ENCODE measurements around the gene SLC36A1. TPM values are rescaled to one million over a fixed set of nuclear protein-coding genes. Genes with fewer than 3 reads are reported as not detected.
"Not testable (repeated sequence)": the region's sequence is repeated elsewhere in the genome, so short reads cannot be mapped to it uniquely, and the experiment has no call there.

SLC36A1 gene
- total RNA-seq, 1 experiment from 2014 or later, result 14.8 TPM

GRCh38 chr5:151483647-151484046, 36.2 kb downstream of the SLC36A1 start:
- no peak for DNase-seq (ENCODE audit: low spot score)

GRCh38 chr5:151487544-151487943, 40.1 kb downstream of the SLC36A1 start:
- no peak for DNase-seq (ENCODE audit: low spot score)

GRCh38 chr5:151490627-151491026, 43.2 kb downstream of the SLC36A1 start:
- DNase-seq (ENCODE audit: low spot score), result no peak

GRCh38 chr5:151491062-151491461, 43.7 kb downstream of the SLC36A1 start:
- DNase-seq (ENCODE audit: low spot score), result no peak

- DNase-seq (ENCODE audit: low spot score), result peak; percentile 61
Measured at GRCh38 chr5:151492729-151493128, 45.3 kb downstream of the SLC36A1 start.

- no peak for DNase-seq (ENCODE audit: low spot score)
Measured at GRCh38 chr5:151493665-151494064, 46.3 kb downstream of the SLC36A1 start.

- DNase-seq (ENCODE audit: low spot score), result no peak
Measured at GRCh38 chr5:151495320-151495719, 47.9 kb downstream of the SLC36A1 start.

GRCh38 chr5:151496041-151496484, 48.7 kb downstream of the SLC36A1 start:
- no peak for DNase-seq (ENCODE audit: low spot score)

GRCh38 chr5:151497391-151498002, 50.1 kb downstream of the SLC36A1 start:
- no peak for DNase-seq (ENCODE audit: low spot score)

- no peak for DNase-seq (ENCODE audit: low spot score)
Measured at GRCh38 chr5:151498395-151499155, 51.2 kb downstream of the SLC36A1 start.

- DNase-seq (ENCODE audit: low spot score), result no peak
Measured at GRCh38 chr5:151499501-151500035, 52.2 kb downstream of the SLC36A1 start.

GRCh38 chr5:151504006-151504405, 56.6 kb downstream of the SLC36A1 start:
- no peak for DNase-seq (ENCODE audit: low spot score)

GRCh38 chr5:151508308-151508707, 60.9 kb downstream of the SLC36A1 start:
- not testable (repeated sequence) for DNase-seq (ENCODE audit: low spot score)

- DNase-seq (ENCODE audit: low spot score), result peak; percentile 56
Measured at GRCh38 chr5:151509231-151509630, 61.8 kb downstream of the SLC36A1 start.

GRCh38 chr5:151509836-151510235, 62.4 kb downstream of the SLC36A1 start:
- DNase-seq (ENCODE audit: low spot score), result no peak

GRCh38 chr5:151517122-151517920, 69.9 kb downstream of the SLC36A1 start:
- no peak for DNase-seq (ENCODE audit: low spot score)

- no peak for DNase-seq (ENCODE audit: low spot score)
Measured at GRCh38 chr5:151520294-151520693, 72.9 kb downstream of the SLC36A1 start.

GRCh38 chr5:151522226-151522625, 74.8 kb downstream of the SLC36A1 start:
- DNase-seq (ENCODE audit: low spot score), result no peak

- peak; percentile 65 for DNase-seq (ENCODE audit: low spot score)
Measured at GRCh38 chr5:151523335-151523734, 75.9 kb downstream of the SLC36A1 start.

GRCh38 chr5:151528153-151528552, 80.8 kb downstream of the SLC36A1 start:
- DNase-seq (ENCODE audit: low spot score), result no peak

- no peak for DNase-seq (ENCODE audit: low spot score)
Measured at GRCh38 chr5:151528996-151529395, 81.6 kb downstream of the SLC36A1 start.

- no peak for DNase-seq (ENCODE audit: low spot score)
Measured at GRCh38 chr5:151531581-151531980, 84.2 kb downstream of the SLC36A1 start.

Measured in A172 (cell line).